NCI-H146 treated with DMSO at 0.1 percent for 48 hours (cell line): ENCODE results near the gene THSD7B.

ENCODE experiments used
- DNase-seq: peaks from one replicate; lab custom pipeline; 2025; ENCODE audit not compliant: unreplicated experiment; lab: John Stamatoyannopoulos, UW

THSD7B gene

DNA sequence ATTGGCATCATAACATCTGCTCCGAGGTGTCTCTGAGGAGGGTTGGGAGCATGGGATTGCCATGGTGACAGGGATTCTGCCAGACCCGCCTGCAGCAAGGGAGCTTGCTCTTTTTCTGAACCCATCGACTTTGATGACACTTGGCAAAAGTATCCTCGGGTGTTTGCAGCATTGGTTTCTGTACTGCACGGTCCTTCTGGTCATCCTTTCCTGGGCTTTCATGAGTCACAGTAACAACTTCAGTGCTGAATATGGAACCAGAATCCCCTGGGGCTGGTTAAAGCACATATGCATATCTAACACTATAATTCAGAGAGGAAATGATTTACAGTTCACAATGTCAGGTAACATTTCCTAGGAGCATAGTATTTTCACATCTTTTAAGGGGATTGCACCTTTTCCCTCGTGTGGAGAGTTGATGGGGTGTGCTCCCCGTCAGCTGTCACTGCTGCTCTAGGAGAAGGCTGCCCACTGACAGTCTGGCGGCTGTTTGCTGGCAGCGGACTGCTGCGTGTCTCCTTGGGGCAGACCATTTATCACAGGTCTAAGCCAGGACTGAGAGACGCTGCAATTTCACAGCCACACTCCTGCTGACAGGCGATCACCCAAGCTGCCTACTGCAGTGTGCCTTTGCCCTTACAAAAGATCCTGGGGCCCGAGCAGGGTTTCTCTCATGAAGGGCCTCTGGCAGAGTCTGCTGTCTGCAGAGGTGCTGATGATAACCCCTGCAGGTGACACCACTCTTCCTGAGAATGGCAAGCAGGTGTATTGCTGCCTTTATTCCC is 425.3 kb downstream of the THSD7B start:
- DNase-seq, result no peak

DNA sequence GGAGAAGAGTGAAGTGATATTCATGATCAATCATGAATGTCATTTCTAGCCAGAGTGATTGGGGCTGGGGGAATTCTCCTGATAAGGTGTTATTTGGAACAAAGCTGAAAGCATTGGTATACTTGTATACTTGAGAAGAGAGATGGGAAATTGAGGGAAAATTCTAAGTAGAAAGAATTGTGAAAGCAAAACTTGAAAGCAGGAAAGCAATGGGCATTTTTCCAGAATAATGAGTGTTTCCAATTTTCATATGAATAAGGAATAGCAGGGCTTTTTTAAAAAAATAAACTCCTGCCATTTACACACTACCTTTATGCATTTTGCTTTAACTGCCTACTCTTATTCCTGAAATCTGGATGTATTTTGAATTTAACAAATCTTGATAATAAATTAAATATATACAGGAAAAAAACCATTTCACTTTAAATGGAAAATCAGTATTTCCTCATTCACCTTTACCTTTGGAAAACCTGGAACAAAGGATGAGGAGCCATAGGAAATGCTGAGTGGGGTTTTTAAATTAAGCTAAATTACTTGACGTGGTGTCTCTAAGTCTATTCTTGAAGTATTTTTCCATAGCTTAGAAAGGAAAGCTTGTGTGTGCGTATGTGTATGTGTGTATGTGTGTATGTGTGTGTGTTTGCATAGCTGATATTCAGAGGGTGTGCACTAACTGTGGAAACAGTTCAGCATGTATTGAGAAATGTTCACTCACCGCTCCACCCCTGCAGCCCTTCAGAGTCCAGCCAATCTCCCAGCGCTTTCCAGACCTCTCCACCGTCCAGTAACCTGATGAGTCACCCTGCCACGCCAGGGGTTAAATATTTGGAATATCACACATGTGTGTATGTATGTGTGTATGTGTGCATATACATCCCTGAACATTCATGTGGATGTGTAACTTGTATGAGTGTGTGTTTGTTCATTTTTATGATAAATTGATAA is 427.3 kb downstream of the THSD7B start:
- DNase-seq, result no peak

DNA sequence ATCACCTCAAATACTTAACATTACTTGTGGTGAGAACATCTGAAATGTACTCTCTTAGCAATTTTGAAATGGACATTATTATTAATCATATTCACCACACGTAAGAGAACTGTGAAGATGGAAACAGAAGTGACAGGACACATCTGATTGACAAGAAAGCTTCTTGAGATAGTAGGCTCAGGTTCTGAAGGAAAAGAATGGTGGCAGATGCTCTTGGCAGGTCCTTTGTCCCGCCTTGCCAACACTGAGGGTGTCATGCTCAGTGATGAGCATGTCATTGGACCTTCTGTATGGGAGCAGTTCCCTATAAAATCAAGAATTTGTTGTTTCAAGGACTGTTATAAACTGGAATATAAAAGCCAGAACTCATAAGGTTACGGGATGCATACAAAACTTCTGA is 428.1 kb downstream of the THSD7B start:
- no peak for DNase-seq

DNA sequence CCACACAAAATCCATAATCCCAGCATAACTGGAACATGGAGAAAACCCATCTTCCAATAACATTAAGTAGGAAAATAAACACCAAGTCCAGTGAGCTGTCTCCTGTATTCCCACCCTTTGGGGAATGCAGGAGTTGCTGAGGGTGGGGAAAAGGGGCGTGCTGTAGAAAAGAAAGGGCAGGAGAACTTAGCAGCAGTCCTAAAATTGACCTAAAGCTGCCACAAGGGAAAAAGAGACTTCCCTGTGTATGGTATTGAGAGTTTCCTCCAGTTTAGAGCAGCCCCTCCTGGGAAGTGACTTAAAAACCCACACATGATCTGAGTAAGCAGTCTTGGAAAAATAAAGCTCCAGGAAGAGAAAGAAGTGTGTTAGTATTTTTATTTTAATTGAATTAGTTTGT is 428.8 kb downstream of the THSD7B start:
- no peak for DNase-seq

DNA sequence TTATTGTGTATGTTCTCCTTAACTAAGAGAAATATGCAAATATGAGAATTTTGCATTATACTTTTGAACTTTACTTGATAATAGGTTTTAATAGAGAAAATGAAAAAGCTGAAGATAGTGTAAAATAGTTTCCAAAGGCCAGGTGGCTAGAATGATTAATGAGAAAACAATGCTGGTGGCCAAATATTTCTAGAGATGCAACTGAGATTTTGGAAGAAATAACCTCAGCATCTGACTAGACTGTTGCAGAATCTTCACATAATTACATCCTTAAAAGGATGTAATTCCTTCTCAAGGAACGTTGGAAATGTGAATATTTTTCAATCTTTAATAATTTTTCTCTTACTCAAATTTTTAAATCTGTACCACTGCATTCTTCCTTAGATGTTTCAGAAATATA is 434.4 kb downstream of the THSD7B start:
- no peak for DNase-seq

DNA sequence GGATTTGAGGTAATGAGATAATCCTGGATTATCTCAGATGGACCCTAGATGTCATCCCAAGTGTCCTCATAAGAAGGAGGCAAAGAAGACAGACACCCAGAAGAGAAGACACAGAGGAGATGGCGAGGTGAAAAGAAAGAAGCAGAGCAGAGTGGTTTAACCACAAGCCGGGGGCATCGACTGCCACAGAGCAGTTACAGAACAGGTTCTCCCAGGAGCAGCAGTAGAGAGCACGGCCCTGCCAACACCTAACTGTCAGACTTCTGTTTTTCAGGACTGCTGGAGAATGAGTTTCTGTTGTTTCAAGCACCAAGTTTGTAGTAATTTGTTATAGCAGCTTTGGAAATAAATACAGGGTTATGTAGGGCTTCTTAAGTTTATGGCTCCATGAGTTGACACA is 437.0 kb downstream of the THSD7B start:
- no peak for DNase-seq

DNA sequence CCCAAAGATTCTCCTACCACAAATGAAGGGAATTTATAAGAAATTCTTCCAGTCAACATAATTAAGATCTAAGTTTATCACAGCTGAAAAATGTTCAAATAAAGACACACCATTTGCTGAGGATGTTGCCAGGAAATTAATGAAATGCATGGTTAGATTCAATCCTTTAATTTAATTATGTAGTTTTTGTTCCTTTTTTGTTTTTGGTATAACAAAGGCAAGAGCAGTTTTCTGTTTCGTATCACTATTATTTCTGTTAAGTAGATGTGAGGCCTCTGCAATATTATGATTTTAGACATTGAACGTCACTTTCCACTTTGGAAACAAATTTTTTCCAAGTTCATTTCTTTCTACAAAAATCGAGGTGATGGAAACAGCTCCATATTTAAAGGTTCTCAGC is 440.0 kb downstream of the THSD7B start:
- no peak for DNase-seq

DNA sequence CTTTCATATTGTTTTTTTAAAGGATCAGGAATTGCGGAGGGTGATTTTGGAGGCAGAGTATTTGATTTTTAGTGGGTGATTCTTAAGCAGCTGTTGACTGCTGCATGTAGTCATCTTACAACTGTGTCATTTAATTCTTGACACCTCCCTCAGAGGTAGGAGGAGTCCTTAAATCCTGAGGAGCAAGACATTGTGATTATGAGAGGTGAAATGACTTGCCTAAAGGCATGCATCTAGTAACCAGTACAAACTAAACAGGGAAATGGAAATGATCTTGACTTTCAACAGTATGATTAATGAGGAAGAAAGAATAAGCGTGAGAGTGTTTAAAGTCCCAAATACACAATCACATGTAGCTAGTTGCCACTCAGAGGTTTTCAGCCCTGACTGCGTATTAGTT is 440.7 kb downstream of the THSD7B start:
- DNase-seq, result no peak

DNA sequence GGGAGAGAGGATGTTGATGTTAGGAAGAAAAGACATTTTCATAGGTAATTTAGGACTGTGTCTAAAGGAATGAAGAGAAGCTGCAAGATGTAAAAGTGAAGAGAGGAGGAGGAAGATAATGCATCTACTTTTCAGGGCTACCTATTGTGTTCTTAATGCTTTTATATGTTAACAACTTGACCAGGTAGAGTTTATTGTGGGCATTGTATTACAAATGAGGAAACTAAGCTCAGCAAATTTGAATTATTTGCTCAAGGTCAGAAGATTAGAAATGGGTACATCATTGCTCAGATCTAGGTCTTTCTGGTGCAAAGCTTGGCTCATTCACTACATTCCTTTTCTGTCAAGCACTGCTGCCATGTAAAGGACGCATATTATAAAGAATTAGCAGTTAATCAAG is 441.7 kb downstream of the THSD7B start:
- no peak for DNase-seq

DNA sequence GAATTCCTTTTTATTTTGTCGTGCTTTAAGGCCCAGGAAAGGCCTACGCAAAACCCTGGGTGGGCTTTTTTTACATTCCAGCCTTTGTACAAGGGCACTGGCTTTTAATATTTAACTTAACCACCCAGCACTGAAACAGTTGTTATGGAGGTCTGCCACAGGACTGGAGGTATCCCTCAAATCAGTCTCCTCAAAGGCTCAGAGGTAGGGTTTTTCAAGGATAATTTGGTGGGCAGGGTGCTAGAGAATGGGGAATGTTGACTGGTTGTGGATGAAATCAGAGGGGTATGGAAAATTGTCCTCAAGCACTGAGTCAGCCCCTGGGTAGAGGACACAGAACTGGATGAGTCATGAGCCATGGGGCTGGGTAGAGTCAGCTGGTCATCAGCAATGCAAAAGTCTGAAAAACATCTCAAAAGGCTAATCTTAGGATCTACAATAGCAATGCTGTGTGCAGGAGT is 443.1 kb downstream of the THSD7B start:
- no peak for DNase-seq

DNA sequence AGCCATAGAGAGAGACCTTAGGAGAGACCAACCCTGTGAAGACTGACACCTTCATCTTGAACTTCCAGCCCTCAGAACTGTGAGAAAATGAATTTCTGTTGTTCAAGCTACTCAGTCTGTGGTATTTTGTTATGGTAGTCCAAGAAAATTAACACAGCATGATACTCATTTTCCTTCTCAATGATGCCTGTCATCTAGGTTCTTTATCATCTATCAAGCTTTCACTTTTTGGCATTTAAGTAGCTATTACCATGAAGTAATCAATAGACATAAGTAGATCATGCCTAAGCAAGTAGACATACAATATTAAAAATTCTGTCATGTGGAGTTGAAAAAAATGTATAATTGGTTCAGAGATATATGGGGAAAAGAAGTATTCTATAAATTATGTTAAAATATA is 444.7 kb downstream of the THSD7B start:
- no peak for DNase-seq

DNA sequence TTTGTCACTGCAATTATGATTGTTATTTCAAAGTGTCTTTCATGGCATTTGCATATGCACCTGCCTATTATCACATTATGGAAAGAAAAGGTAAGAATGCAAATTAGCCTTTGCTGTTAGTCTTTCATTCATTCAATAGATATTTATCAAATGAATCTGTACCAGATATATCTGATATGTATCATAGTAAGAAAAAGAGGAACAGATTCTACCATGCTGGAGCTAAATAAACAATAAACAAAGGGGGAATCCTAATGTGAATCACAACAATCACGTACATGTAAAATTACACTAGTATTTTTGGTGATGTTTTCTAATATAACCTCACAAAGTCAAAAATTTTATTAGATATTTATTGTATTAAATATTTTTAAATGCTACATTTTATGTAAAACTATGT is 446.4 kb downstream of the THSD7B start:
- DNase-seq, result no peak

DNA sequence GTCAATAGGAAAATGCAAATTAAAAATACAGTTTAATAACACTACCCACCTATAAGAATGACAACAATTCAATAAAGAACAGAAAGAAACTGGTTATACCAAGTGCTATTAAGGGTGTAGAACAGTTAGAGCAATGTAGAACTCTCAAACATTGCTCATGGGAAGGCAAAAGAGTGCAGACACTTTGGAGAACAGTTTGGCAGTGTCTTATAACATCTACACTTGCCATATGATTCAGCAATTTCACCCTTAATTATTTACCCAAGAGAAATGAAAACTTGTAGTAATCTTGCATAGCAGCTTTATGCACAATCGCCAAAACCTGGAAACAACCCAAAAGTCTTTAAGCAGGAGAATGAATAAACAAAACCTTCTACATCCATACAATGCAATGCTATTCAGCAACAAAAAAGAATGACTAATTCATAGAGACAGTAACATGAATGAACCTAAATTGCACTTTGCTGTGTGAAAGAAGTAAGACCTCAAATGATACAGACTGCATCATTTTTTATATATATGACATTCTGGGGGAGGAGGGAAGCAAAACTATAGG is 455.2 kb downstream of the THSD7B start:
- DNase-seq, result no peak

DNA sequence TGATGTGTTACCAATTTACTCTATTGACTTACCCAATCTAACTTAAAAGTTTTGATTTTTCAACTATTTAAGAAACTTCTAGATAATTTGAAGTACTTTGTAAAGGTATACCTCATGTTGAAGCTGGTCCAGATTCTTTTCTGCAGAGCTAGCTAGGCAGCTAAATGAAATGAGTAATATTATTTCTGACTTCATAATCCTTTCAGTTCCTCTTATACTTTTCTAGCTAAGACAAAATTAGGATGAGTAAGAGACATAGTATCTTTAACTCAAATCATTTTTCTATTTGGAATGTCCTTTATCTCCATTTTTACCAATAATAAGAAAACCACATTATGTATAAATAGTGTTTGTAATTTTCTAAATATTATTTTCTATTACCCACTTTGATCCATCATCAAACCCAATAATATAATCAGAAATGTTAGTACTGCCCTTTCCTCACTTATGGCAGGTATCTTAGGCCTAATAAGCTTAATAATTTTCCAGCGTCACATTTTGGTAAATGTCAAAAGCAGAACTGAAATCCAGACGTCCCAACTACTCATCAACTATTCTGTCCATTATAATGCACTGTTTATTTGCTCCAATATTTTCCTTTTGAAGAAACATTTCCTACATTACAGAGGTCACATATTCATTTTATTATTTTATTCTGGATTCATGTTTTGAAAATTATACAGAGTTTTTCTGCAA is 456.6 kb downstream of the THSD7B start:
- DNase-seq, result no peak

DNA sequence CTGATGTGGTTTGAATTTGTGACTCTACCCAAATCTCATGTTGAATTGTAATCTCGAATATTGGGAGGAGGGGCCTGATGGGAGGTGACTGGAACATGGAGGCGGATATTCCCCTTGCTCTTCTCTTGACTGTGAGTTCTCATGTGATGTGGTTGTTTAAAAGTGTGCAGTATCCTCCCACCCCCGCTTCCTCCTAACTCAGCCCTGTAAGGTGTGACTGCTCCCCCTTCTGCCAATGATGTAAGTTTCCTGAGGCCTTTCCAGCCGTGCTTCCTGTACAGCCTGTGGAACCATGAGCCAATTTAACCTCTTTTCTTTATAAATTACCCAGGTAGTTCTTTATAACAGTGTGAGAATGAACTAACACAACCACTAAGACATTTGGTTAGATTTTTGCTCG is 458.4 kb downstream of the THSD7B start:
- DNase-seq, result no peak

DNA sequence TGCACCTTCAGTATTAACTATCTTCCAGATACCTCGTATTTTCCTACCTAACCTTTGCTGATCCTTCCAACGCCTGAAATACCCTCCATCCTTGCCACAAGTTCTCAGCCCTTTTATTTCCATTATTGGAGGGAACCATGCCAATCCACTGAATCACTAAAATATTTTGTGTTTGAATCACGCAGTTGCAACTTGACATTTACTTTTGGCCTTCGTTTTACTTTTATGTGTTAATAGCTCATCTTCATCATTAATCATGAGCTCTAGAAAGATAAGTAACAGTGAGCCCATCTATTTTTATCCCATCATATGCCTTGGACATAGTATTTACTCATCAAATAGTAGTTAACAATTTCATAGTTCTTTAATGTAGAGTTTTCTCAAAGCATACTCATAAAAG is 463.2 kb downstream of the THSD7B start:
- DNase-seq, result no peak

DNA sequence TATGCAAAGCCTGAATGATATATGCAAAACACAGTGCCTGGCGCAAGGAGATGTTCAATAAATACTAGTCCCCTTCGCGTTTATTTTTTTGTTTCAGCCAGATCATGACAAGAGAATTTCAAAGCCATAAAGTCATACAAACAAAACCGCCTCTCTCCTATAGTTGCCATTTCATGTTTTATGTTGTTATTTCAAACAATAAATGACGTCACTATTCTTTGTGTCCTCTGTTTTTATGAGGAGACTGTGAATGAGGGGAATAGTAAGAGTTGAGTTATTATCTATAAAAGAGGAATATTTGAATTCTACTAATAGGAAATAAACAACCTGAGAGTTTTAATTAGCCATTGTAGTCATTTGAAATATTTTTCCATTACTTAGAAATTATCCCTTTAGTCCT is 464.5 kb downstream of the THSD7B start:
- no peak for DNase-seq

DNA sequence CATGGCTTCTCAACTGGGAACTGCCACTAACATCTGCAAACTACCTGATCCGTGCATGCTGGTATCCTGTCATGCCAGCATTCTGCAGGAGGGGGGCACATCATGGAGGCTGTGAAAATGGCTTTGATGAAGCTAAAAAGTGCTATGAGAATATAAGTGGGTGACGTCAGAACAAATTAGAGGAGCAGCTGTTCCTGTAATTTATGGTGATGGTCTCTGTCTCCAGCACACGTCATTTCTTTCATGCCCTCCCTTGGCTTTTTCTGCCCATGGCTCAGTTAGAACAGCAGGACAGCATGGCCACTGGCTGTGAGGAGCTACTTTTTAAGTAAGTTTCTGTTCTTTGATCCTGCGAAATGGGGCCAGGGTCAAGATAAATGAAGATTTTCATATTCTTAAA is 466.3 kb downstream of the THSD7B start:
- DNase-seq, result no peak

DNA sequence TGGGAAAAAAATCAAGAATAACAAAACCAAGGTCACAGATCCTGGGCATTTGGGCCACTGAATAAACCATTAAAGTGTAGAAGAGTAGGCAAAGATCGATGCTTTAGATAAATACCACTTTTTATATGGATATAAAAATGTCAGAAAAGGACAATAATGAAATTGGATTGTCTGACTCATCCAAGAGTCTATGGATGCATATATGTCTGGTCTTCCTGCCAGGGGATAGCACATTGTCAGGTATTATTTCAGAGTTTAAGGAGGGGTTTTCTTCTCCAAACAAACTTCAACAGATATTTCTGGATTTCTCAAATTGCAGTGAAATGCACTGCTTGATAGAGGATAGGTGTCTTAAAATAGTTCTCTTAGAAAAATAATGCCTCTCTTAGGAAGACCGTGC is 466.7 kb downstream of the THSD7B start:
- DNase-seq, result no peak

DNA sequence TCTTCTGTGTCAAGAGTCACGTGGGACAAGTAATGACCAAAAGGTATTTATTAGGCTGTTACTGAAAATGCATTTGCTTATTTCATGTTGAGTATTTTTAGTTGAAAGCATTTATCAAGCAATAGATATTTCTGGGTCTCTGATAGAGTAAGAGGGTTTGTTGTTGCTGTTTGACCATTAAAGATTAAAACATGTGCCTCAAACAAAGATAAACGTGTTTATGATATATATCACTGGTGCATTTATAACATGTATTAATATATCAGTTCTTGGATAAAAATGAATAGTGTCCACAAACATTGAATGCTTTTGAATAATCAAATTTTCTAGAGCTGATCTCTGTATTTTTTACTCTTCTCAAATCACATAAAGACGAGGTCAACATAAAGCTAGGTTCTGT is 467.7 kb downstream of the THSD7B start:
- no peak for DNase-seq

DNA sequence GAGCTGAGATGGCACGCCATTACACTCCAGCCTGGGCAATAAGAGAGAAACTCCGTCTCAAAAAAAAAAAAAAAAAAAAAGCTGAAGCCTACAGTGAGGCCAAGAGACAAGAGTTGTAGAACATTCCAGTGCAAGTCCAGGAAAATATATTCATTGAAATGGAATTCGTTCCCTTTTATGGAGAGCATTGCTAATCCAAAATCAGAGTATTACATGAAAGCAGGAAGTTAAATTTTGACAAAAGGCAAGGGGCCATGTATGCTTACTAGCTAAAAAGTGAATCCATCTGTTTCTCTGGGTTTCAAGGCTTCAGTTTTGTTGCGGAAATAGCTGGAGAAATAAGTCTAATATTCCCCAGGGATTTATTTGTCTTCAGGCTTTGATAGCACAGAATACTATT is 471.7 kb downstream of the THSD7B start:
- no peak for DNase-seq
